Measurements from ENCODE around the gene PFDN1. TPM values are rescaled to one million over a fixed set of nuclear protein-coding genes. Genes with fewer than 3 reads are reported as not detected.

The PFDN1 gene
- total RNA-seq, 1 experiment from 2014 or later = 91.9 TPM

- Histone ChIP-seq H3K9ac (ENCODE audit: low read length) (no peak overlapping the region), H4K20me1 (ENCODE audit: low read length) (no peaks in the 10 kb centered on the region; the same call in 1 of the 2 replicates), H3K36me3 (ENCODE audit: low read depth, low read length) (peaks cover 8% of the 10 kb centered on the region; the same call in 1 of the 2 replicates), H3K27ac (ENCODE audit: low read length) (no peak overlapping the region), H2AFZ (ENCODE audit: low read length) (no peak overlapping the region), H3F3A (ENCODE audit: low read length, unreplicated experiment) (peaks cover 10% of the 10 kb centered on the region), H3K4me3 (ENCODE audit: low read length) (no peak overlapping the region), H3K27me3 (ENCODE audit: low read length) (no peaks in the 10 kb centered on the region), H3K4me1 (ENCODE audit: insufficient read depth, low read length) (peaks cover 47% of the 10 kb centered on the region), H3K9me3 (ENCODE audit: low read length) (no peaks in the 10 kb centered on the region), H3K79me2 (ENCODE audit: low read length) (no peaks in the 10 kb centered on the region), H3K9me2 (replicated peaks; ENCODE audit: low read length) (no peaks in the 10 kb centered on the region), H3K4me2 (ENCODE audit: low read length) (no peak overlapping the region)
- ATAC-seq = no peak
- TF ChIP-seq EZH2phosphoT487 (IDR thresholded peaks at IDR 0.05; ENCODE audit: borderline replicate concordance, low read length) (no peak), EZH2 (IDR thresholded peaks at IDR 0.05; ENCODE audit: low read length, unreplicated experiment) (no peak), CTCF (conservative IDR thresholded peaks at IDR 0.05; ENCODE audit: low read depth, low read length) (peak; percentile 36; the same call in 1 of the 2 replicates)
- POLR2A ChIA-PET (ENCODE audit: unreplicated experiment) = no interaction called here
- DNase-seq = no peak
- CTCF ChIA-PET = interaction anchor here (3.8 kb wide), 1 partner anchor 104 kb away, joined by 20 read pairs; the partner anchor contains the start of gene HBEGF
- no TSS peak for BruUV-seq (replicated peaks)
- intact Hi-C loops (cut with micrococcal nuclease) = loop anchor here (5.0 kb wide), 1 partner anchor 65 kb away; the partner anchor contains the start of gene CYSTM1
Measured at GRCh38 chr5:140242099-140242498, 60.8 kb downstream of the PFDN1 start.

- no TSS peak for BruUV-seq (replicated peaks)
Measured at GRCh38 chr5:140240987-140241706, 61.8 kb downstream of the PFDN1 start.

More at GRCh38 chr5:140240987-140241706, 61.8 kb downstream of the PFDN1 start:
- Histone ChIP-seq H3K79me2 (ENCODE audit: low read length) (no peaks in the 10 kb centered on the region), H3K4me3 (ENCODE audit: low read length) (no peak overlapping the region), H3K9me2 (replicated peaks; ENCODE audit: low read length) (no peaks in the 10 kb centered on the region), H3K9me3 (ENCODE audit: low read length) (no peaks in the 10 kb centered on the region), H2AFZ (ENCODE audit: low read length) (no peak overlapping the region), H3F3A (ENCODE audit: low read length, unreplicated experiment) (peaks cover under 1% of the 10 kb centered on the region), H3K27me3 (ENCODE audit: low read length) (no peaks in the 10 kb centered on the region), H3K9ac (ENCODE audit: low read length) (no peak overlapping the region), H4K20me1 (ENCODE audit: low read length) (no peaks in the 10 kb centered on the region; the same call in 1 of the 2 replicates), H3K4me1 (ENCODE audit: insufficient read depth, low read length) (peaks cover 37% of the 10 kb centered on the region), H3K36me3 (ENCODE audit: low read depth, low read length) (peaks cover 8% of the 10 kb centered on the region; the same call in 1 of the 2 replicates), H3K27ac (ENCODE audit: low read length) (peak overlapping the region; percentile 5; the same call in 1 of the 2 replicates), H3K4me2 (ENCODE audit: low read length) (no peak overlapping the region)
- ATAC-seq (peak; percentile 66), DNase-seq (peak; percentile 86)
- intact Hi-C loops (cut with micrococcal nuclease) = loop anchor here (1.0 to 5.0 kb wide), 2 partner anchors 64 to 110 kb away; partner anchors contain the start of gene CYSTM1
- CTCF ChIA-PET = interaction anchor here (0.6 to 3.8 kb wide), 2 partner anchors 63 to 105 kb away, joined by 3 to 20 read pairs; partner anchors contain the start of gene HBEGF
- POLR2A ChIA-PET (ENCODE audit: unreplicated experiment) = no interaction called here
- no peak for TF ChIP-seq EZH2 (IDR thresholded peaks at IDR 0.05; ENCODE audit: low read length, unreplicated experiment)
- TF ChIP-seq EZH2phosphoT487 (IDR thresholded peaks at IDR 0.05; ENCODE audit: borderline replicate concordance, low read length) = no peak
- no peak for TF ChIP-seq CTCF (conservative IDR thresholded peaks at IDR 0.05; ENCODE audit: low read depth, low read length)
